Posterior cingulate gyrus (tissue), 11 donors: ENCODE data around the gene KAT6B.

Source experiments
- DNase-seq, 10 donors: peaks; one replicate each; pipeline versions ENCODE4 v3.0.0 to v3.0.0-alpha.2; 2020 to 2021; ENCODE audit warnings: mixed read lengths in 3 of 10
- intact Hi-C: fragments of 100-400 bp; cut with DNase I; formaldehyde crosslinking; loops from one replicate; pipeline ENCODE4 v1.15.1; 2023

The KAT6B gene

GRCh38 chr10:74934100-74934812, 107.9 kb downstream of the KAT6B start:
- DNase-seq = no peak
- intact Hi-C loops = no loop called here

GRCh38 chr10:74936577-74937265, 110.3 kb downstream of the KAT6B start:
- intact Hi-C loops = no loop called here
- DNase-seq = no peak

GRCh38 chr10:74937266-74937856, 111.0 kb downstream of the KAT6B start:
- intact Hi-C loops = no loop called here

GRCh38 chr10:74944205-74944604, 117.8 kb downstream of the KAT6B start:
- intact Hi-C loops = no loop called here

More at GRCh38 chr10:74937266-74937856, 111.0 kb downstream of the KAT6B start:
- DNase-seq = no peak

GRCh38 chr10:74947781-74948401, 121.5 kb downstream of the KAT6B start:
- intact Hi-C loops = no loop called here
- DNase-seq = no peak

More at GRCh38 chr10:74944205-74944604, 117.8 kb downstream of the KAT6B start:
- no peak for DNase-seq

GRCh38 chr10:74949034-74949832, 122.8 kb downstream of the KAT6B start:
- no peak for DNase-seq
- intact Hi-C loops = no loop called here

- intact Hi-C loops = no loop called here
- no peak for DNase-seq
Measured at GRCh38 chr10:74949843-74950765, 123.7 kb downstream of the KAT6B start.

GRCh38 chr10:74953214-74953613, 126.8 kb downstream of the KAT6B start:
- DNase-seq = no peak
- intact Hi-C loops = no loop called here

- intact Hi-C loops = no loop called here
- DNase-seq = no peak
Measured at GRCh38 chr10:74955796-74956195, 129.4 kb downstream of the KAT6B start.

- intact Hi-C loops = no loop called here
- no peak for DNase-seq
Measured at GRCh38 chr10:74956555-74957111, 130.2 kb downstream of the KAT6B start.

- no peak for DNase-seq
- intact Hi-C loops = no loop called here
Measured at GRCh38 chr10:74957285-74957961, 131.0 kb downstream of the KAT6B start.

- no peak for DNase-seq
- intact Hi-C loops = no loop called here
Measured at GRCh38 chr10:74958316-74958715, 131.9 kb downstream of the KAT6B start.

- no peak for DNase-seq
- intact Hi-C loops = no loop called here
Measured at GRCh38 chr10:74960670-74961069, 134.3 kb downstream of the KAT6B start.

- intact Hi-C loops = no loop called here
- DNase-seq = no peak
Measured at GRCh38 chr10:74962517-74962916, 136.1 kb downstream of the KAT6B start.

GRCh38 chr10:74963549-74963948, 137.1 kb downstream of the KAT6B start:
- DNase-seq = no peak
- intact Hi-C loops = no loop called here

- DNase-seq = no peak
- intact Hi-C loops = no loop called here
Measured at GRCh38 chr10:74967911-74968666, 141.7 kb downstream of the KAT6B start.

- intact Hi-C loops = no loop called here
- DNase-seq = no peak
Measured at GRCh38 chr10:74968667-74969061, 142.3 kb downstream of the KAT6B start.

GRCh38 chr10:74969093-74969492, 142.7 kb downstream of the KAT6B start:
- intact Hi-C loops = no loop called here
- no peak for DNase-seq
